OCI-LY1 (cell line): ENCODE results near the gene RASGRF2.

Experiments used
- H2AFZ ChIP-seq: fragments of 200-600 bp; sonication (generic), shearing (Covaris generic); 2 replicates; pipeline ENCODE4 v1.6.0; 2014; ENCODE audit warnings: antibody characterized with exemption, mild to moderate bottlenecking, low read length
- H3F3A ChIP-seq: fragments of 200-600 bp; sonication (generic), shearing (Covaris generic); 2 replicates; pipeline ENCODE4 v1.6.0; 2014; ENCODE audit warnings: mild to moderate bottlenecking, antibody characterized with exemption, low read length, moderate library complexity; ENCODE audit not compliant: insufficient read depth
- H3K27ac ChIP-seq: fragments of 200-600 bp; sonication (generic); 2 replicates; pipeline ENCODE4 v1.5.1; 2014; ENCODE audit warnings: low read length, mixed run types, mild to moderate bottlenecking, low read depth; ENCODE audit not compliant: poor library complexity, severe bottlenecking
- H3K27me3 ChIP-seq: fragments of 200-600 bp; sonication (generic); 2 replicates; pipeline ENCODE4 v1.6.0; 2014; ENCODE audit warnings: antibody characterized with exemption, mild to moderate bottlenecking, low read length, moderate library complexity; ENCODE audit not compliant: insufficient read depth
- H3K36me3 ChIP-seq: fragments of 200-600 bp; sonication (generic); 2 replicates; pipeline ENCODE4 v1.6.1; 2014; ENCODE audit warnings: mild to moderate bottlenecking, antibody characterized with exemption, low read length, moderate library complexity, mixed read lengths; ENCODE audit not compliant: insufficient read depth
- H3K4me1 ChIP-seq: fragments of 200-600 bp; sonication (generic); 2 replicates; pipeline ENCODE4 v1.5.1; 2014; ENCODE audit warnings: mild to moderate bottlenecking, low read length, moderate library complexity; ENCODE audit not compliant: insufficient read depth, severe bottlenecking
- H3K4me2 ChIP-seq: fragments of 200-600 bp; sonication (generic), shearing (Covaris generic); 2 replicates; pipeline ENCODE4 v1.6.1; 2014; ENCODE audit warnings: low read length
- H3K4me3 ChIP-seq: fragments of 200-600 bp; sonication (generic); 2 replicates; pipeline ENCODE4 v1.5.1; 2014; ENCODE audit warnings: low read length, low read depth, mild to moderate bottlenecking, mixed read lengths; ENCODE audit not compliant: poor library complexity, severe bottlenecking
- H3K79me2 ChIP-seq: fragments of 200-600 bp; shearing (Covaris generic); 2 replicates; pipeline ENCODE4 v1.6.1; 2016; ENCODE audit warnings: mixed run types, low read length, mixed read lengths; ENCODE audit not compliant: insufficient read depth
- H3K9ac ChIP-seq: fragments of 200-600 bp; sonication (generic), shearing (Covaris generic); 2 replicates; pipeline ENCODE4 v1.6.1; 2014; ENCODE audit warnings: mild to moderate bottlenecking, low read length, mixed read lengths
- H3K9me2 ChIP-seq: fragments of 200-600 bp; sonication (generic), shearing (Covaris generic); 2 replicates; pipeline ENCODE4 v1.6.1; 2014; ENCODE audit warnings: low read depth, mild to moderate bottlenecking, low read length, mixed read lengths
- H3K9me3 ChIP-seq: fragments of 200-600 bp; shearing (Covaris generic); 2 replicates; pipeline ENCODE4 v1.6.1; 2014; ENCODE audit warnings: low read length, mixed read lengths
- H4K20me1 ChIP-seq: fragments of 200-600 bp; sonication (generic), shearing (Covaris generic); 2 replicates; pipeline ENCODE4 v1.6.0; 2016; ENCODE audit warnings: mild to moderate bottlenecking, low read length; ENCODE audit not compliant: insufficient read depth
- CTCF ChIP-seq: fragments of 200-600 bp; sonication (generic), shearing (Covaris generic); IDR thresholded peaks from 2 replicates; pipeline ENCODE4 v1.5.1; 2017; ENCODE audit warnings: mild to moderate bottlenecking, antibody characterized with exemption, low read length, moderate library complexity, mixed read lengths
- EZH2 ChIP-seq: fragments of 200-600 bp; sonication (generic), shearing (Covaris generic); IDR thresholded peaks from 2 replicates; pipeline ENCODE4 v1.8.0; 2017; ENCODE audit warnings: borderline replicate concordance, mixed run types, mild to moderate bottlenecking, antibody characterized with exemption, low read length, moderate library complexity, mixed read lengths

Gene RASGRF2

GRCh38 chr5:81134066-81134465 is 173.9 kb downstream of the RASGRF2 start:
- Histone ChIP-seq H3K27me3 (no peaks in the 10 kb centered on the region), H3K79me2 (no peaks in the 10 kb centered on the region), H3K4me2 (no peak overlapping the region), H3K4me1 (no peaks in the 10 kb centered on the region), H3K27ac (no peak overlapping the region), H4K20me1 (no peaks in the 10 kb centered on the region), H3K9ac (no peak overlapping the region), H3F3A (no peaks in the 10 kb centered on the region), H3K4me3 (no peak overlapping the region), H3K9me2 (no peaks in the 10 kb centered on the region), H3K9me3 (no peaks in the 10 kb centered on the region), H3K36me3 (no peaks in the 10 kb centered on the region), H2AFZ (no peak overlapping the region)
- no peak for TF ChIP-seq CTCF
- TF ChIP-seq EZH2: no peak

GRCh38 chr5:81134566-81134965 is 174.4 kb downstream of the RASGRF2 start:
- TF ChIP-seq EZH2 (no peak), CTCF (no peak)

GRCh38 chr5:81136557-81136956 is 176.4 kb downstream of the RASGRF2 start:
- Histone ChIP-seq H3K4me1 (no peaks in the 10 kb centered on the region), H3K27me3 (no peaks in the 10 kb centered on the region), H3K4me2 (no peak overlapping the region), H3K36me3 (no peaks in the 10 kb centered on the region), H3K4me3 (no peak overlapping the region), H3K9ac (no peak overlapping the region), H3K9me2 (no peaks in the 10 kb centered on the region), H4K20me1 (no peaks in the 10 kb centered on the region), H3F3A (no peaks in the 10 kb centered on the region), H3K9me3 (no peaks in the 10 kb centered on the region), H3K27ac (no peak overlapping the region), H3K79me2 (no peaks in the 10 kb centered on the region), H2AFZ (no peak overlapping the region)
- TF ChIP-seq EZH2 (no peak), CTCF (no peak)

More at GRCh38 chr5:81134566-81134965, 174.4 kb downstream of the RASGRF2 start:
- Histone ChIP-seq H3K4me3 (no peak overlapping the region), H3K9ac (no peak overlapping the region), H3K9me2 (no peaks in the 10 kb centered on the region), H4K20me1 (no peaks in the 10 kb centered on the region), H3F3A (no peaks in the 10 kb centered on the region), H3K9me3 (no peaks in the 10 kb centered on the region), H3K27me3 (no peaks in the 10 kb centered on the region), H3K79me2 (no peaks in the 10 kb centered on the region), H2AFZ (no peak overlapping the region), H3K4me2 (no peak overlapping the region), H3K36me3 (no peaks in the 10 kb centered on the region), H3K27ac (no peak overlapping the region), H3K4me1 (no peaks in the 10 kb centered on the region)
